SKM-1 (cell line): ENCODE results near the gene OTC.

Source experiments
- DNase-seq: peaks from one replicate; lab custom pipeline; 2025; ENCODE audit not compliant: unreplicated experiment; lab: John Stamatoyannopoulos, UW

The OTC gene

GRCh38 chrX:38357747-38358673, 5.6 kb downstream of the OTC start:
- DNase-seq = no peak

GRCh38 chrX:38363046-38363445, 10.6 kb downstream of the OTC start:
- DNase-seq = no peak

GRCh38 chrX:38365954-38366353, 13.6 kb downstream of the OTC start:
- peak; percentile 10 for DNase-seq

- DNase-seq = no peak
These were observed 16.4 kb downstream of the OTC start for GRCh38 chrX:38368774-38369173.

GRCh38 chrX:38371641-38372040, 19.2 kb downstream of the OTC start:
- DNase-seq = no peak

- DNase-seq = no peak
These were observed 22.0 kb downstream of the OTC start for GRCh38 chrX:38374431-38374830.

- DNase-seq = peak; percentile 8
These were observed 23.5 kb downstream of the OTC start for GRCh38 chrX:38375891-38376290.

GRCh38 chrX:38376747-38377146, 24.3 kb downstream of the OTC start:
- DNase-seq = no peak

GRCh38 chrX:38379088-38379487, 26.7 kb downstream of the OTC start:
- no peak for DNase-seq

- DNase-seq = no peak
These were observed 30.3 kb downstream of the OTC start for GRCh38 chrX:38382663-38383062.

- no peak for DNase-seq
These were observed 48.0 kb downstream of the OTC start for GRCh38 chrX:38400389-38400910.

GRCh38 chrX:38402118-38402517, 49.7 kb downstream of the OTC start:
- DNase-seq = no peak

GRCh38 chrX:38403834-38404233, 51.4 kb downstream of the OTC start:
- no peak for DNase-seq

- no peak for DNase-seq
These were observed 54.7 kb downstream of the OTC start for GRCh38 chrX:38407126-38407525.

- no peak for DNase-seq
These were observed 56.9 kb downstream of the OTC start for GRCh38 chrX:38409289-38409688.

GRCh38 chrX:38426785-38427184, 74.4 kb downstream of the OTC start:
- no peak for DNase-seq

GRCh38 chrX:38431525-38431924, 79.1 kb downstream of the OTC start:
- no peak for DNase-seq

- no peak for DNase-seq
These were observed 82.7 kb downstream of the OTC start for GRCh38 chrX:38435130-38435529.

GRCh38 chrX:38437093-38437492, 84.7 kb downstream of the OTC start:
- DNase-seq = no peak

- no peak for DNase-seq
These were observed 85.9 kb downstream of the OTC start for GRCh38 chrX:38438321-38438720.

- no peak for DNase-seq
These were observed 100.2 kb downstream of the OTC start for GRCh38 chrX:38452603-38453002.

GRCh38 chrX:38458071-38458470, 105.7 kb downstream of the OTC start:
- no peak for DNase-seq

GRCh38 chrX:38462257-38462656, 109.9 kb downstream of the OTC start:
- DNase-seq = no peak
